Choroid plexus epithelial cell (primary cell): ENCODE measurements around the gene ZNF143.

Source experiments
- DNase-seq: peaks from one replicate; pipeline ENCODE4 v3.0.0-alpha.2; 2010; ENCODE audit warnings: low read depth
- H3K4me3 ChIP-seq: 2 replicates; pipeline ENCODE4 v1.5.1; 2011; ENCODE audit warnings: low read depth, mild to moderate bottlenecking, control low read depth, low read length, moderate library complexity
- CTCF ChIP-seq: conservative IDR thresholded peaks from 2 replicates; pipeline ENCODE4 v1.5.1; 2011; ENCODE audit warnings: low read depth, mild to moderate bottlenecking, control low read depth, inconsistent platforms, low read length, moderate library complexity

ZNF143 gene

GRCh38 chr11:9571071-9571762 is 110.4 kb downstream of the ZNF143 start:
- TF ChIP-seq CTCF, result no peak
- DNase-seq, result no peak
- no peak overlapping the region for H3K4me3 ChIP-seq

- no peak for DNase-seq
- H3K4me3 ChIP-seq, result no peak overlapping the region
- no peak for TF ChIP-seq CTCF
Observed at GRCh38 chr11:9571763-9572115, 110.9 kb downstream of the ZNF143 start.

- peak within 1 kb of the TSS; percentile 84 for H3K4me3 ChIP-seq
- TF ChIP-seq CTCF, result no peak
- peak; percentile 99 for DNase-seq
Observed at GRCh38 chr11:9573052-9573774, 112.4 kb downstream of the ZNF143 start, which contains the start of gene WEE1. TSS of gene WEE1 (plus strand) at chr11:9573670. CDS start at chr11:9573934, 264 bp downstream.

- H3K4me3 ChIP-seq, result peak overlapping the region; percentile 83
- DNase-seq, result no peak
- TF ChIP-seq CTCF, result no peak
Observed at GRCh38 chr11:9573775-9574621, 113.2 kb downstream of the ZNF143 start.

GRCh38 chr11:9574622-9575259 is 113.9 kb downstream of the ZNF143 start:
- no peak for TF ChIP-seq CTCF
- peak; percentile 47 for DNase-seq
- peak overlapping the region; percentile 83 for H3K4me3 ChIP-seq

GRCh38 chr11:9575260-9576240 is 114.7 kb downstream of the ZNF143 start:
- DNase-seq, result peak; percentile 88

More at GRCh38 chr11:9575260-9576240, 114.7 kb downstream of the ZNF143 start:
- H3K4me3 ChIP-seq, result peak overlapping the region; percentile 83
- TF ChIP-seq CTCF, result no peak
